CD4-positive, alpha-beta T cell treated with Interleukin-6 for 4 hours (primary cell): ENCODE data around the gene YTHDF1.
"Not testable (repeated sequence)": the region's sequence is repeated elsewhere in the genome, so short reads cannot be mapped to it uniquely, and the experiment has no call there.

ENCODE experiments used
- DNase-seq: peaks from one replicate; pipeline ENCODE4 v3.0.0-alpha.2; 2020; ENCODE audit warnings: mixed read lengths

YTHDF1 gene

GRCh38 chr20:63216041-63216848, at the start of gene YTHDF1:
TSS of gene YTHDF1 (minus strand) at chr20:63216131. CDS start at chr20:63215892, 239 bp downstream.
- peak; percentile 97 for DNase-seq

GRCh38 chr20:63264519-63264918, 48.6 kb upstream of the YTHDF1 start:
- no peak for DNase-seq

GRCh38 chr20:63264000-63264399, 48.1 kb upstream of the YTHDF1 start:
- no peak for DNase-seq

GRCh38 chr20:63262836-63263235, 46.9 kb upstream of the YTHDF1 start:
- no peak for DNase-seq

GRCh38 chr20:63261795-63262528, 46.0 kb upstream of the YTHDF1 start:
- no peak for DNase-seq

- no peak for DNase-seq
These were observed 45.3 kb upstream of the YTHDF1 start for GRCh38 chr20:63261060-63261794.

- DNase-seq, result no peak
These were observed 44.6 kb upstream of the YTHDF1 start for GRCh38 chr20:63260521-63260920.

GRCh38 chr20:63259734-63260460, 44.0 kb upstream of the YTHDF1 start:
- no peak for DNase-seq

GRCh38 chr20:63258781-63259180, 42.9 kb upstream of the YTHDF1 start:
- DNase-seq, result no peak

GRCh38 chr20:63257629-63258028, 41.7 kb upstream of the YTHDF1 start:
- DNase-seq, result no peak

- DNase-seq, result no peak
These were observed 41.0 kb upstream of the YTHDF1 start for GRCh38 chr20:63256954-63257353.

GRCh38 chr20:63255931-63256704, 40.2 kb upstream of the YTHDF1 start:
- no peak for DNase-seq

GRCh38 chr20:63254606-63255384, 38.9 kb upstream of the YTHDF1 start:
- no peak for DNase-seq

GRCh38 chr20:63254232-63254605, 38.3 kb upstream of the YTHDF1 start, which contains the start of gene NKAIN4:
TSS of gene NKAIN4 (minus strand) at chr20:63254463. CDS start at chr20:63254450, 13 bp downstream.
- DNase-seq, result no peak

GRCh38 chr20:63253438-63254231, 37.7 kb upstream of the YTHDF1 start:
- DNase-seq, result no peak

GRCh38 chr20:63253065-63253437, 37.1 kb upstream of the YTHDF1 start:
- DNase-seq, result no peak

- DNase-seq, result no peak
These were observed 36.4 kb upstream of the YTHDF1 start for GRCh38 chr20:63252284-63252711.

- DNase-seq, result not testable (repeated sequence)
These were observed 35.4 kb upstream of the YTHDF1 start for GRCh38 chr20:63251350-63251749.

- no peak for DNase-seq
These were observed 34.0 kb upstream of the YTHDF1 start for GRCh38 chr20:63249891-63250290.
